Activated CD4-positive, alpha-beta memory T cell treated with anti-CD3 and anti-CD28 coated beads for 36 hours (primary cell): Measurements from ENCODE around the gene IGSF1. TPM values are rescaled to one million over a fixed set of nuclear protein-coding genes. Genes with fewer than 3 reads are reported as not detected.

Source experiments
- total RNA-seq, 2 experiments: library from RNA; stranded (reverse); gene quantifications; one replicate each; pipeline ENCODE4 v1.2.3, GENCODE V29; 2021

Gene IGSF1
- total RNA-seq, 2 experiments from 2014 or later, result not detected

Other genes starting within 250 kb of the IGSF1 start
- gene ARHGAP36, start 231.0 kb downstream of the IGSF1 start, total RNA-seq, result not detected